ENCODE results near the gene TNIK. TPM values are rescaled to one million over a fixed set of nuclear protein-coding genes. Genes with fewer than 3 reads are reported as not detected.

Gene TNIK
- polyA plus RNA-seq, 1 of the 3 experiments (the other 2 are of a cell fraction), result 19.4 TPM

GRCh38 chr3:171497468-171497867 is 37.3 kb upstream of the TNIK start:
- POLR2A ChIA-PET, result no interaction called here
- WGBS (ENCODE audit: low lambda C conversion rate), result 100% methylated on average over 1 of the region's 1 CpG
- no peak for DNase-seq

More at GRCh38 chr3:171497468-171497867, 37.3 kb upstream of the TNIK start:
- H3F3A ChIP-seq (replicated peaks; ENCODE audit: insufficient read depth), result no peaks in the 10 kb centered on the region
- H3K27ac ChIP-seq (ENCODE audit: low read depth in 2 of 2, low read length in 1 of 2), result no peak overlapping the region
- no peaks in the 10 kb centered on the region for H3K27me3 ChIP-seq (ENCODE audit: insufficient read depth)
- H3K9me2 ChIP-seq, result no peaks in the 10 kb centered on the region
- H3K4me2 ChIP-seq, result no peak overlapping the region
- CTCF ChIA-PET, result no interaction called here
- H3K9ac ChIP-seq, result no peak overlapping the region
- no peaks in the 10 kb centered on the region for H3K36me3 ChIP-seq (replicated peaks in 1 of 2; ENCODE audit: control insufficient read depth in 1 of 2, insufficient read depth in 2 of 2, low read length in 1 of 2)
- no peaks in the 10 kb centered on the region for H3K9me3 ChIP-seq
- H4K20me1 ChIP-seq (ENCODE audit: insufficient read depth), result no peaks in the 10 kb centered on the region
- TF ChIP-seq ELF1 (IDR thresholded peaks at IDR 0.05) (no peak), NFIC (IDR thresholded peaks at IDR 0.05; ENCODE audit: borderline replicate concordance) (no peak), IRF3 (IDR thresholded peaks at IDR 0.05; ENCODE audit: low read depth, low read length) (no peak), GATA2 (CRISPR knock-in tag; IDR thresholded peaks at IDR 0.05) (no peak), MAX (IDR thresholded peaks at IDR 0.05; ENCODE audit: low read depth) (no peak), RFX5 (IDR thresholded peaks at IDR 0.05; ENCODE audit: low read length) (no peak), FOXJ3 (CRISPR knock-in tag; IDR thresholded peaks at IDR 0.05) (no peak), MXI1 (IDR thresholded peaks at IDR 0.05; ENCODE audit: low read depth, low read length) (no peak), FOSL2 (IDR thresholded peaks at IDR 0.05; ENCODE audit: borderline replicate concordance, low read depth) (no peak), JUND (IDR thresholded peaks at IDR 0.05) (no peak), YY1 (IDR thresholded peaks at IDR 0.05; ENCODE audit: low read depth) (no peak), EZH2phosphoT487 (IDR thresholded peaks at IDR 0.05; ENCODE audit: borderline replicate concordance, low read depth) (no peak), GABPA (IDR thresholded peaks at IDR 0.05; ENCODE audit: low read depth) (no peak), RXRA (IDR thresholded peaks at IDR 0.05; ENCODE audit: borderline replicate concordance, low read depth) (no peak), RAD21 (IDR thresholded peaks at IDR 0.05; ENCODE audit: low read length) (no peak), NRF1 (IDR thresholded peaks at IDR 0.05; ENCODE audit: low read depth, low read length) (no peak), SMC3 (IDR thresholded peaks at IDR 0.05; ENCODE audit: low read depth, low read length) (no peak), MEF2A (IDR thresholded peaks at IDR 0.05; ENCODE audit: borderline replicate concordance, low read depth) (no peak), USF1 (IDR thresholded peaks at IDR 0.05; ENCODE audit: borderline replicate concordance, low read depth) (no peak), REST (IDR thresholded peaks at IDR 0.05; ENCODE audit: low read depth, low read length) (no peak)
- no peak overlapping the region for H3K4me3 ChIP-seq (ENCODE audit: low read depth in 2 of 2, low read length in 1 of 2)
- H2AFZ ChIP-seq (ENCODE audit: low read depth), result no peak overlapping the region
- H3K79me2 ChIP-seq (ENCODE audit: insufficient read depth), result no peaks in the 10 kb centered on the region
- no peaks in the 10 kb centered on the region for H3K4me1 ChIP-seq (ENCODE audit: control insufficient read depth in 1 of 2, insufficient read depth in 2 of 2, low read depth in 1 of 2, low read length in 1 of 2)
